ENCODE results near the gene TBC1D2B.
"Not testable (repeated sequence)": the region's sequence is repeated elsewhere in the genome, so short reads cannot be mapped to it uniquely, and the experiment has no call there.

- TF ChIP-seq CTCF (IDR thresholded peaks at IDR 0.05 in 8 of 11, conservative IDR thresholded peaks at IDR 0.05 in 3 of 11); POLR2AphosphoS5 (IDR thresholded peaks at IDR 0.05): not testable (repeated sequence)
Measured at GRCh38 chr15:77951105-77951786, 126.3 kb downstream of the TBC1D2B start.

All from spleen (tissue), 7 donors.